ENCODE data around the gene CREB3L2.

Gene CREB3L2

DNA sequence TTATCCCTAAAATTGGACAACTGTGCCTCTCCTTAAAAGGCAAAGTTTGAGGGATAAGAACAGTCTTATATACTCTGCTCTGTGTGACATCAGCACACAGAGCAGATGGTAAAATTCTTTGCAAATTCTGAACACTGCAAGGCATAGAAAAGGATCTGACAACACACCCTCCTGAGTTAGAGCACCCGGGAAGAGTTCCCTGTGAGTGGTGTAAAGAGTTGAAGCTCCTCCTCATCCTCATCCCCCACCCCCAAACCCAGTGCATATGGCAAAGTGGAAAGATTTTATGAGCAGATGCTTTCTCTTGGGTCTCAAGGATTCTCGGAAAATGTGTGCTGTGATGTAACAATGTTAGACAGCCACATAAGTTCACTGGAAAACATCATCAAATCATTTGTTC, 115.1 kb downstream of the CREB3L2 start (continued):
- TF ChIP-seq, protein P1, sequence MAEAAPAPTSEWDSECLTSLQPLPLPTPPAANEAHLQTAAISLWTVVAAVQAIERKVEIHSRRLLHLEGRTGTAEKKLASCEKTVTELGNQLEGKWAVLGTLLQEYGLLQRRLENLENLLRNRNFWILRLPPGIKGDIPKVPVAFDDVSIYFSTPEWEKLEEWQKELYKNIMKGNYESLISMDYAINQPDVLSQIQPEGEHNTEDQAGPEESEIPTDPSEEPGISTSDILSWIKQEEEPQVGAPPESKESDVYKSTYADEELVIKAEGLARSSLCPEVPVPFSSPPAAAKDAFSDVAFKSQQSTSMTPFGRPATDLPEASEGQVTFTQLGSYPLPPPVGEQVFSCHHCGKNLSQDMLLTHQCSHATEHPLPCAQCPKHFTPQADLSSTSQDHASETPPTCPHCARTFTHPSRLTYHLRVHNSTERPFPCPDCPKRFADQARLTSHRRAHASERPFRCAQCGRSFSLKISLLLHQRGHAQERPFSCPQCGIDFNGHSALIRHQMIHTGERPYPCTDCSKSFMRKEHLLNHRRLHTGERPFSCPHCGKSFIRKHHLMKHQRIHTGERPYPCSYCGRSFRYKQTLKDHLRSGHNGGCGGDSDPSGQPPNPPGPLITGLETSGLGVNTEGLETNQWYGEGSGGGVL (tag by site-specific recombination; IDR thresholded peaks at IDR 0.05): no peak
- TF ChIP-seq ZNF175 (tag by site-specific recombination; IDR thresholded peaks at IDR 0.05): no peak

GRCh38 chr7:137886281-137886680, 115.6 kb downstream of the CREB3L2 start:
- Histone ChIP-seq H3K27ac (ENCODE audit: extremely low read depth, low read depth, low read length) (no peak overlapping the region), H3K4me3 (ENCODE audit: low read depth, low read length) (no peak overlapping the region), H3K9me3 (ENCODE audit: control insufficient read depth, insufficient read depth, low read depth, low read length) (no peaks in the 10 kb centered on the region), H3K4me1 (ENCODE audit: control insufficient read depth, insufficient read depth, low read length) (no peaks in the 10 kb centered on the region), H3K36me3 (ENCODE audit: control insufficient read depth in 2 of 2, insufficient read depth in 1 of 2, low read length in 2 of 2) (peaks cover 0 to 59% of the 10 kb centered on the region in 2 experiments; a peak in 1 of 3 replicates)
- CTCF ChIA-PET: no interaction called here
- TF ChIP-seq MEIS1 (CRISPR knock-in tag; IDR thresholded peaks at IDR 0.05; ENCODE audit: borderline replicate concordance) (no peak), ZNF366 (tag by site-specific recombination; conservative IDR thresholded peaks at IDR 0.05) (no peak), KLF7 (tag by site-specific recombination; IDR thresholded peaks at IDR 0.05; ENCODE audit: borderline replicate concordance) (no peak), ZNF404 (tag by site-specific recombination; IDR thresholded peaks at IDR 0.05) (no peak), ZNF223 (tag by site-specific recombination; IDR thresholded peaks at IDR 0.05) (no peak), ZNF791 (tag by site-specific recombination; IDR thresholded peaks at IDR 0.05) (no peak), ZNF530 (tag by site-specific recombination; IDR thresholded peaks at IDR 0.05; ENCODE audit: low read depth) (no peak), ZNF394 (tag by site-specific recombination; IDR thresholded peaks at IDR 0.05; ENCODE audit: borderline replicate concordance) (no peak), ZNF423 (tag by site-specific recombination; IDR thresholded peaks at IDR 0.05) (no peak), ZBTB21 (tag by site-specific recombination; IDR thresholded peaks at IDR 0.05) (no peak), ZXDB (tag by site-specific recombination; IDR thresholded peaks at IDR 0.05) (no peak), ZNF112 (tag by site-specific recombination; IDR thresholded peaks at IDR 0.05) (no peak)
- TF ChIP-seq, protein P2, sequence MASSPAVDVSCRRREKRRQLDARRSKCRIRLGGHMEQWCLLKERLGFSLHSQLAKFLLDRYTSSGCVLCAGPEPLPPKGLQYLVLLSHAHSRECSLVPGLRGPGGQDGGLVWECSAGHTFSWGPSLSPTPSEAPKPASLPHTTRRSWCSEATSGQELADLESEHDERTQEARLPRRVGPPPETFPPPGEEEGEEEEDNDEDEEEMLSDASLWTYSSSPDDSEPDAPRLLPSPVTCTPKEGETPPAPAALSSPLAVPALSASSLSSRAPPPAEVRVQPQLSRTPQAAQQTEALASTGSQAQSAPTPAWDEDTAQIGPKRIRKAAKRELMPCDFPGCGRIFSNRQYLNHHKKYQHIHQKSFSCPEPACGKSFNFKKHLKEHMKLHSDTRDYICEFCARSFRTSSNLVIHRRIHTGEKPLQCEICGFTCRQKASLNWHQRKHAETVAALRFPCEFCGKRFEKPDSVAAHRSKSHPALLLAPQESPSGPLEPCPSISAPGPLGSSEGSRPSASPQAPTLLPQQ (tag by site-specific recombination; IDR thresholded peaks at IDR 0.05): no peak
- POLR2A ChIA-PET: no interaction called here

GRCh38 chr7:137885678-137886077, 116.2 kb downstream of the CREB3L2 start:
- POLR2A ChIA-PET: no interaction called here
- no peaks in the 10 kb centered on the region for H3K4me1 ChIP-seq (ENCODE audit: control insufficient read depth, insufficient read depth, low read length)
- H3K36me3 ChIP-seq (ENCODE audit: control insufficient read depth in 2 of 2, insufficient read depth in 1 of 2, low read length in 2 of 2): peaks cover 0 to 60% of the 10 kb centered on the region in 2 experiments; a peak in 1 of 3 replicates
- CTCF ChIA-PET: no interaction called here
- H3K27ac ChIP-seq (ENCODE audit: extremely low read depth, low read depth, low read length): no peak overlapping the region
- H3K4me3 ChIP-seq (ENCODE audit: low read depth, low read length): no peak overlapping the region
- no peaks in the 10 kb centered on the region for H3K9me3 ChIP-seq (ENCODE audit: control insufficient read depth, insufficient read depth, low read depth, low read length)
- TF ChIP-seq ZNF670 (tag by site-specific recombination; IDR thresholded peaks at IDR 0.05; ENCODE audit: low read depth) (no peak), GFI1B (tag by site-specific recombination; IDR thresholded peaks at IDR 0.05) (no peak), ZBTB8A (tag by site-specific recombination; IDR thresholded peaks at IDR 0.05) (no peak)
- TF ChIP-seq, protein P3, sequence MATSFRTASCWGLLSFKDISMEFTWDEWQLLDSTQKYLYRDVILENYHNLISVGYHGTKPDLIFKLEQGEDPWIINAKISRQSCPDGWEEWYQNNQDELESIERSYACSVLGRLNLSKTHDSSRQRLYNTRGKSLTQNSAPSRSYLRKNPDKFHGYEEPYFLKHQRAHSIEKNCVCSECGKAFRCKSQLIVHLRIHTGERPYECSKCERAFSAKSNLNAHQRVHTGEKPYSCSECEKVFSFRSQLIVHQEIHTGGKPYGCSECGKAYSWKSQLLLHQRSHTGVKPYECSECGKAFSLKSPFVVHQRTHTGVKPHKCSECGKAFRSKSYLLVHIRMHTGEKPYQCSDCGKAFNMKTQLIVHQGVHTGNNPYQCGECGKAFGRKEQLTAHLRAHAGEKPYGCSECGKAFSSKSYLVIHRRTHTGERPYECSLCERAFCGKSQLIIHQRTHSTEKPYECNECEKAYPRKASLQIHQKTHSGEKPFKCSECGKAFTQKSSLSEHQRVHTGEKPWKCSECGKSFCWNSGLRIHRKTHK (tag by site-specific recombination; IDR thresholded peaks at IDR 0.05): no peak
